HEK293T (cell line): ENCODE results near the gene PCP4.

ENCODE experiments used
- CTCF ChIA-PET: fragments of 350-600 bp; formaldehyde crosslinking; extraction: SDS; loops from one replicate; lab custom pipeline; 2021; ENCODE audit warnings: antibody characterized with exemption, inconsistent platforms; lab: Yijun Ruan, JAX
- POLR2A ChIA-PET: fragments of 350-600 bp; formaldehyde crosslinking; extraction: SDS; loops from one replicate; lab custom pipeline; 2020; ENCODE audit warnings: antibody characterized with exemption, inconsistent platforms; lab: Yijun Ruan, JAX
- DNase-seq: peaks from one replicate; pipeline ENCODE4 v3.0.0; 2012; ENCODE audit warnings: mixed read lengths; ENCODE audit errors: extremely low spot score
- ARNT ChIP-seq: fragments of 450-650 bp; IDR thresholded peaks from 2 replicates; pipeline ENCODE4 v1.6.1; 2017; ENCODE audit warnings: mild to moderate bottlenecking
- BHLHE40 ChIP-seq: fragments of 450-650 bp; IDR thresholded peaks from 2 replicates; pipeline ENCODE4 v1.6.1; 2016; ENCODE audit warnings: mild to moderate bottlenecking, moderate library complexity, borderline replicate concordance
- CTBP1 ChIP-seq: fragments of 450-650 bp; IDR thresholded peaks from 2 replicates; pipeline ENCODE4 v1.6.1; 2016; ENCODE audit warnings: borderline replicate concordance
- ELF4 ChIP-seq: fragments of 450-650 bp; IDR thresholded peaks from 2 replicates; pipeline ENCODE4 v1.6.1; 2017; ENCODE audit warnings: antibody characterized with exemption
- FOXA1 ChIP-seq: fragments of 450-650 bp; IDR thresholded peaks from 2 replicates; pipeline ENCODE4 v1.6.1; 2016; ENCODE audit warnings: mild to moderate bottlenecking
- FOXK2 ChIP-seq: fragments of 450-650 bp; IDR thresholded peaks from 2 replicates; pipeline ENCODE4 v1.6.1; 2016; ENCODE audit warnings: mild to moderate bottlenecking
- FOXM1 ChIP-seq: fragments of 450-650 bp; IDR thresholded peaks from 2 replicates; pipeline ENCODE4 v1.6.1; 2017; ENCODE audit warnings: mild to moderate bottlenecking, borderline replicate concordance
- HDGF ChIP-seq: fragments of 450-650 bp; IDR thresholded peaks from 2 replicates; pipeline ENCODE4 v1.6.1; 2017; ENCODE audit warnings: antibody characterized with exemption, borderline replicate concordance
- L3MBTL2 ChIP-seq: fragments of 450-650 bp; conservative IDR thresholded peaks from 2 replicates; pipeline ENCODE4 v1.6.1; 2016; ENCODE audit warnings: mild to moderate bottlenecking
- LEF1 ChIP-seq: fragments of 450-650 bp; IDR thresholded peaks from 2 replicates; pipeline ENCODE4 v1.6.1; 2017; ENCODE audit warnings: mild to moderate bottlenecking, borderline replicate concordance
- NFRKB ChIP-seq: fragments of 450-650 bp; IDR thresholded peaks from 2 replicates; pipeline ENCODE4 v1.6.1; 2016; ENCODE audit warnings: mild to moderate bottlenecking, moderate library complexity
- SP1 ChIP-seq: fragments of 450-650 bp; IDR thresholded peaks from 2 replicates; pipeline ENCODE4 v1.6.1; 2017
- SUZ12 ChIP-seq: fragments of 450-650 bp; IDR thresholded peaks from 2 replicates; pipeline ENCODE4 v1.6.1; 2016; ENCODE audit warnings: mild to moderate bottlenecking
- TARDBP ChIP-seq: fragments of 450-650 bp; IDR thresholded peaks from 2 replicates; pipeline ENCODE4 v1.6.1; 2016
- ZNF384 ChIP-seq: fragments of 450-650 bp; IDR thresholded peaks from 2 replicates; pipeline ENCODE4 v1.6.1; 2016
- TF ChIP-seq, protein P1 (sequence below): fragments of 450-650 bp; IDR thresholded peaks from 2 replicates; pipeline ENCODE4 v1.6.1; 2016

PCP4 gene

DNA sequence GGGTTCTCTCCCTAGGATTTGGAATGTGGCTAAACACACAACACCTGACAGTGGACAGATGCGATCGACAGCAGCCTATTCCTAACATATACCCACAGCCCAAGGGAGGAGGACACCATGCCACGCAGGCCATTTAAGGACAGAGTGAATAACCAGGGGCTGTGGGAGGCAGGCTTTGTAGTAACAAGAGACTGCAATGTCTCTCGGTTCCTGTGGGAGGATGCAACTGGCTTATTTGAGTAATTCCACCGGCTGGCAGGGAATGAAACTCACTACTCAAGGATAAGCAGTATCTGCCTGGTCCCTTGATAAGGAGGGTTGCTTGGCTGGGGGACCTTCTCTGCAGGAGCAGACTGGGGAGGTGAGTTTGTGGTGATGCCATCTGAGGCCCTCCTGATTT, 109.6 kb downstream of the PCP4 start:
- CTCF ChIA-PET: no interaction called here
- no peak for TF ChIP-seq FOXA1
- no peak for TF ChIP-seq NFRKB
- TF ChIP-seq LEF1: no peak
- no peak for TF ChIP-seq FOXK2
- no peak for TF ChIP-seq TARDBP
- TF ChIP-seq SUZ12: no peak
- no peak for TF ChIP-seq HDGF
- no peak for TF ChIP-seq CTBP1
- TF ChIP-seq L3MBTL2: no peak
- TF ChIP-seq, protein P1, sequence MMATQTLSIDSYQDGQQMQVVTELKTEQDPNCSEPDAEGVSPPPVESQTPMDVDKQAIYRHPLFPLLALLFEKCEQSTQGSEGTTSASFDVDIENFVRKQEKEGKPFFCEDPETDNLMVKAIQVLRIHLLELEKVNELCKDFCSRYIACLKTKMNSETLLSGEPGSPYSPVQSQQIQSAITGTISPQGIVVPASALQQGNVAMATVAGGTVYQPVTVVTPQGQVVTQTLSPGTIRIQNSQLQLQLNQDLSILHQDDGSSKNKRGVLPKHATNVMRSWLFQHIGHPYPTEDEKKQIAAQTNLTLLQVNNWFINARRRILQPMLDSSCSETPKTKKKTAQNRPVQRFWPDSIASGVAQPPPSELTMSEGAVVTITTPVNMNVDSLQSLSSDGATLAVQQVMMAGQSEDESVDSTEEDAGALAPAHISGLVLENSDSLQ: no peak
- no peak for TF ChIP-seq ZNF384
- TF ChIP-seq FOXM1: no peak
- TF ChIP-seq ELF4: no peak
- no peak for TF ChIP-seq SP1
- no peak for TF ChIP-seq ARNT
- no peak for TF ChIP-seq BHLHE40
- no peak for DNase-seq
- POLR2A ChIA-PET: no interaction called here
